ENCODE results near the gene SMIM20. TPM values are rescaled to one million over a fixed set of nuclear protein-coding genes. Genes with fewer than 3 reads are reported as not detected.

SMIM20 gene
- total RNA-seq, 2 donors from 2014 or later, result 27.8 to 52.1 TPM

- DNase-seq (ENCODE audit: low spot score), result no peak
- no peaks in the 10 kb centered on the region for H3K9me3 ChIP-seq
- H3K4me3 ChIP-seq, result no peak overlapping the region
- H3K36me3 ChIP-seq, result no peaks in the 10 kb centered on the region
- TF ChIP-seq, protein P1, sequence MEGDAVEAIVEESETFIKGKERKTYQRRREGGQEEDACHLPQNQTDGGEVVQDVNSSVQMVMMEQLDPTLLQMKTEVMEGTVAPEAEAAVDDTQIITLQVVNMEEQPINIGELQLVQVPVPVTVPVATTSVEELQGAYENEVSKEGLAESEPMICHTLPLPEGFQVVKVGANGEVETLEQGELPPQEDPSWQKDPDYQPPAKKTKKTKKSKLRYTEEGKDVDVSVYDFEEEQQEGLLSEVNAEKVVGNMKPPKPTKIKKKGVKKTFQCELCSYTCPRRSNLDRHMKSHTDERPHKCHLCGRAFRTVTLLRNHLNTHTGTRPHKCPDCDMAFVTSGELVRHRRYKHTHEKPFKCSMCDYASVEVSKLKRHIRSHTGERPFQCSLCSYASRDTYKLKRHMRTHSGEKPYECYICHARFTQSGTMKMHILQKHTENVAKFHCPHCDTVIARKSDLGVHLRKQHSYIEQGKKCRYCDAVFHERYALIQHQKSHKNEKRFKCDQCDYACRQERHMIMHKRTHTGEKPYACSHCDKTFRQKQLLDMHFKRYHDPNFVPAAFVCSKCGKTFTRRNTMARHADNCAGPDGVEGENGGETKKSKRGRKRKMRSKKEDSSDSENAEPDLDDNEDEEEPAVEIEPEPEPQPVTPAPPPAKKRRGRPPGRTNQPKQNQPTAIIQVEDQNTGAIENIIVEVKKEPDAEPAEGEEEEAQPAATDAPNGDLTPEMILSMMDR (IDR thresholded peaks at IDR 0.05), result no peak
- H3K4me1 ChIP-seq, result peaks cover 0 to 26% of the 10 kb centered on the region in 2 donors
- no peaks in the 10 kb centered on the region for H3K27me3 ChIP-seq
- no peak overlapping the region for H3K27ac ChIP-seq
These were observed 55.5 kb downstream of the SMIM20 start for GRCh38 chr4:25969374-25970155.

- TF ChIP-seq, protein P1 (IDR thresholded peaks at IDR 0.05), result no peak
- Histone ChIP-seq H3K36me3 (no peaks in the 10 kb centered on the region), H3K27ac (peak overlapping the region in 1 of 2 donors; percentile 47), H3K27me3 (no peaks in the 10 kb centered on the region), H3K4me1 (peaks cover 0 to 26% of the 10 kb centered on the region in 2 donors), H3K4me3 (no peak overlapping the region), H3K9me3 (no peaks in the 10 kb centered on the region)
- DNase-seq (ENCODE audit: low spot score), result no peak
These were observed 56.2 kb downstream of the SMIM20 start for GRCh38 chr4:25970226-25970675.

DNA sequence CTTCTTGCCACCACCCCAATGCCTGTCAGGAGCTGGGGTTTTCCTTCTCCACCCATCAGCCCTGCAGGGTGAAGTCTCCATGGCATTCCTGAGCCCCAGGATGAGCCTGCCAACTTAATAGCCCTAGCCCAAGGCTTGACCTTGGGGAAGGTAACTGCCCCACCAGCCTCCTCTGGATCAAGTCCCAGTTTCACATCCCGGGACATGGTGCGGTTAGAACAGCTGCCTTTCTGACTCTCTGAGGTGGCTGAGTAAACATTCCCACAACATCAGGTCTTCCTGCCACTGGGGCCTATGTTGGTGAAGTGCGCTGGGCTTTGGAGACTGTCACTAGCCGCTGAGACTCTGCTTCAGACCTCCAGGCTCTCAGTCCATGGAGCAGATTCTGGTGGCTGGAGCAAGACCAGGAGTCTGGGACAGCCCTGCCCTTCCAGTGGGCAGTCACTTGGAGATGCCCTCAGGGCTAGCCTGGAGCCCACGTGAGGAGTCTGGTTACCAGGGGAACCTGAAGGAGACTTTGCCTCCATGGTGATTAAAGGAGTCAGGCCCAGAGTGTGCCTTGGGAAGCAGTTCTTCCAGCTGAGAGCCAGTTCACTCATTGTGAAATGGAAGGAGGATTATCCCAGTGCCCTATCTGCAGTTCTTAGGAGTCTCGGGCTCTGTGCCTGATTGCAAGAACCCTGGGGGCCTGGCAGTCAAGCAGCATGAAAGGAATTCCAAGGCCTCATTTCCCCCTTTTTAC is 56.8 kb downstream of the SMIM20 start:
- H3K27ac ChIP-seq, result peak overlapping the region in 1 of 2 donors; percentile 47
- DNase-seq (ENCODE audit: low spot score), result no peak
- TF ChIP-seq, protein P1 (IDR thresholded peaks at IDR 0.05), result no peak

DNA sequence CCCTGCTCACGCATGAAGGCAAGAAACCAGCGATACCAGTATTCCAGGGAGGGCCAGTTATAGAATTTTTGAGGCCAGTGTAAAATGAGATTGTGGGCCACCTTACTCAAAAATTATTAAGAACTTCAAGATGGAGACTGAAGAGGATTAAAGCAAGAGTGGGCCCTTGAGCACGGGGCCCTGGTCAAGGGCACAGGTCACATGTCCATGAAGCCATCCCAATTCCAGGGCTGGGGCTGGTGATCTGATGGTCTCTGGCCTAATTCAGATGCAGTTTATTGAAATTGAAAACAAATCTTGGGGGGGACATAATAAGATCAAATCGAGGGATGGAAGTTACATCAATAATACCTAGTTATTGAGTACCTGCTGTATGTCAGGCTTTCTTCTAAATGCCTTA is 58.3 kb downstream of the SMIM20 start:
- no peak overlapping the region for H3K27ac ChIP-seq
- H3K4me3 ChIP-seq, result no peak overlapping the region
- H3K4me1 ChIP-seq, result peaks cover 0 to 26% of the 10 kb centered on the region in 2 donors
- no peaks in the 10 kb centered on the region for H3K36me3 ChIP-seq
- H3K9me3 ChIP-seq, result no peaks in the 10 kb centered on the region
- no peaks in the 10 kb centered on the region for H3K27me3 ChIP-seq
- TF ChIP-seq, protein P1 (IDR thresholded peaks at IDR 0.05), result no peak
- no peak for DNase-seq (ENCODE audit: low spot score)

More for the DNA sequence above, 56.8 kb downstream of the SMIM20 start:
- no peaks in the 10 kb centered on the region for H3K36me3 ChIP-seq
- H3K4me3 ChIP-seq, result no peak overlapping the region
- no peaks in the 10 kb centered on the region for H3K9me3 ChIP-seq
- no peaks in the 10 kb centered on the region for H3K27me3 ChIP-seq
- peaks cover 0 to 26% of the 10 kb centered on the region in 2 donors for H3K4me1 ChIP-seq

DNA sequence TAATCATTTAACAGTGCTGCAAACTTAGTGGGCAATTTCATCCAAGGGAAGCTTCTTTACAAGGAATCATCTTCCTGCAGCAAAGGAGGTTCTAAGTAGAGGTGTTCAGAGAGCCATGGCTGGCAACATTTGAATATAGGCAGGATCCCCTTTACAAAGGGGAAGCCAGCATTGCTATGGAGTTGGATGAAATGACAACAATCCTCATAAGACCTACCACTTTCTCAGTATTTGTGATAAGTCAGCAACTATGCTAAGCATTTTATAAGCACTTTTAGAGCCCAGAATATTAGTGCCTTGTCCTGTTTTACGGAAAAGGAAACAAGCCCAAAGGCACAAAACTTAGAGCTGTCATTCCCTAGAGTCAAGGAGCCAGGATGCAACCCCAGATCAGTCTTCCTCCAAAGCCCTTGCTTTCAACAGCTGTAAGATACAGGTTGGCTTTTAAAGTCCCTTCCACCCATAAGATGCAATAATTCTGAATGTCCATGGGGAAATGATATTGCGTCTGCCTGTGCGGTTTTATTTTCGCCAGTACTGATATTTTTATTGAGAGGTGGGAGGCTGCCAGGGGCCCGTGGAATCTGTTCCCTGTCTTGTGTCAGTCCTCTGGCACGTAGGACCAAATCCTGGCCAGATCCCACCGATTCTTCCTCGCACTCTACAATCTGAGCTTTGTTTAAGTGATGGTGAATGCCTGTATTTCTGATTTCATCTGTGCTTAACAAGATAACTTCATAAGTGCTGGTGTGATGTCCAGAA is 59.1 kb downstream of the SMIM20 start:
- peaks cover 0 to 26% of the 10 kb centered on the region in 2 donors for H3K4me1 ChIP-seq
- H3K9me3 ChIP-seq, result no peaks in the 10 kb centered on the region
- no peaks in the 10 kb centered on the region for H3K36me3 ChIP-seq
- H3K27ac ChIP-seq, result peak overlapping the region; percentile 0 to 23
- no peak for DNase-seq (ENCODE audit: low spot score)
- no peak overlapping the region for H3K4me3 ChIP-seq
- no peaks in the 10 kb centered on the region for H3K27me3 ChIP-seq
- TF ChIP-seq, protein P1 (IDR thresholded peaks at IDR 0.05), result no peak
